Activated CD8-positive, alpha-beta T cell treated with anti-CD3 and anti-CD28 coated beads, Interleukin-2, amount 10 ng/mL, durations not matched to agents 7 days and 5 days (primary cell): ENCODE measurements around the gene FAM156B. TPM values are rescaled to one million over a fixed set of nuclear protein-coding genes. Genes with fewer than 3 reads are reported as not detected.
"Not testable (repeated sequence)": the region's sequence is repeated elsewhere in the genome, so short reads cannot be mapped to it uniquely, and the experiment has no call there.

Source experiments
- ATAC-seq: fragments of 150-1000 bp; cut with Tn5 transposase; one replicate; pipeline ENCODE4 v1.10.0; 2021; ENCODE audit warnings: moderate library complexity
- CTCF ChIA-PET: fragments of 350-600 bp; sonication (Branson Sonifier 250); formaldehyde crosslinking; loops from one replicate; lab custom pipeline; 2021; ENCODE audit warnings: antibody characterized with exemption; lab: Charles Lee
- POLR2A ChIA-PET: fragments of 350-600 bp; sonication (Branson Sonifier 250); formaldehyde crosslinking; loops from one replicate; lab custom pipeline; 2021; ENCODE audit warnings: antibody characterized with exemption; lab: Charles Lee
- DNase-seq: peaks from one replicate; pipeline ENCODE4 v3.0.0-alpha.2; 2020
- H3K27ac Mint-ChIP-seq: one replicate; pipeline ENCODE4 v1.8.0; 2021; ENCODE audit warnings: mild to moderate bottlenecking, mixed read lengths
- H3K27me3 Mint-ChIP-seq: one replicate; pipeline ENCODE4 v1.8.0; 2021; ENCODE audit warnings: low read depth, mixed read lengths
- H3K36me3 Mint-ChIP-seq: one replicate; pipeline ENCODE4 v1.8.0; 2021; ENCODE audit warnings: low read depth, mixed read lengths
- H3K4me1 Mint-ChIP-seq: one replicate; pipeline ENCODE4 v1.8.0; 2021; ENCODE audit warnings: low read depth, mixed read lengths
- H3K4me3 Mint-ChIP-seq: one replicate; pipeline ENCODE4 v1.8.0; 2021; ENCODE audit warnings: mild to moderate bottlenecking, mixed read lengths
- H3K9me3 Mint-ChIP-seq: one replicate; pipeline ENCODE4 v1.8.0; 2022; ENCODE audit warnings: mixed read lengths; ENCODE audit not compliant: insufficient read depth
- total RNA-seq, 2 experiments: library from RNA; stranded (reverse); gene quantifications; one replicate each; pipeline ENCODE4 v1.2.3, GENCODE V29; 2021

FAM156B gene, protein sequence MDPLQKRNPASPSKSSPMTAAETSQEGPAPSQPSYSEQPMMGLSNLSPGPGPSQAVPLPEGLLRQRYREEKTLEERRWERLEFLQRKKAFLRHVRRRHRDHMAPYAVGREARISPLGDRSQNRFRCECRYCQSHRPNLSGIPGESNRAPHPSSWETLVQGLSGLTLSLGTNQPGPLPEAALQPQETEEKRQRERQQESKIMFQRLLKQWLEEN
- total RNA-seq, result 10 to 100 TPM; 15.4 to 16.3 TPM

DNA sequence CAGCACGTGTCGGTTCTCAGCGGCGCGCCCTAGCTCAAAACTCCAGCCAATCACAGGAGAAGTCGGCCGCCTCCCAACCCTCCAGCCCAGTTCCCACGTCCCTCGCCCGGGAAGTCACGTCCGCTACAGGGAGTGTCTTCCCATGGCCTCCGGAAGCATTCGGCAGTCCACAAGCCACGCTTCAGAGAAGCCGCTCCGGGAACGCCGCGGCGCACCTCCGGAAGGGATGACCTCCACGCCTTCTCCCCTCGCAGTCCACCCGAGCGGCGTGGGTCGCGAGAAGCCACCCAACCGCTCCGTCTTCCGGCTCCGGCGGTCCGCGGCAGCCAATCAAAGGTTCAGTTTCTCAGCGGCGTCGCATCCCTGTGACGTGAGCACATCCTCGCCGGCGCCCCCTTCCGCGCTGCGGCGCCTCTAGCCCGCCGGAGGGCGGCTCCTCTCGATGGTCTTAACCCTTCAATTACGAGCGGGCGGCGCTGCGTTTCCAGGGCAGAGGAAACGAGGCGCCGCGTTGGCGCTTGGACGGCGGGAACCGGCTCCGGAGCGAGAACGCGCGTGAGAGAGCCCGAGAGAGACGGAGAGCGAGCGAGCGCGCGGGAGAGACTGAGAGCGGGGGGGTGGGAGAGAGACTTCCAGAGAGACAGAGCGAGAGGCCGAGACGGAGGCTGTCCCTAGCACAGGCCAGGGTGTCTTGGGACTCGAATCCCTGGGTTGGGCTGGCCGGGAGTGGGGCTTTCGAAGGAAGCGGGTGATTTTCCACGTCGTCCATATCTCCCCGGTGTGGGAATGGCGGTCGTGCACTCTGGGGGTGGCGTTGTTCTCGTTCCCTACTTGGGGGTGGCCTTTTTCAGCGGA, at the start of gene FAM156B:
Gene FAM156B, plus strand, starts transcription at position 476 of the 855 bp plus-strand sequence. CDS start 9,896 bp downstream, outside the sequence.
- H3K36me3 Mint-ChIP-seq, H3K4me3 Mint-ChIP-seq, H3K4me1 Mint-ChIP-seq, H3K27me3 Mint-ChIP-seq, CTCF ChIA-PET, POLR2A ChIA-PET, DNase-seq, H3K27ac Mint-ChIP-seq, H3K9me3 Mint-ChIP-seq: not testable (repeated sequence)
- ATAC-seq, result peak; percentile 92

DNA sequence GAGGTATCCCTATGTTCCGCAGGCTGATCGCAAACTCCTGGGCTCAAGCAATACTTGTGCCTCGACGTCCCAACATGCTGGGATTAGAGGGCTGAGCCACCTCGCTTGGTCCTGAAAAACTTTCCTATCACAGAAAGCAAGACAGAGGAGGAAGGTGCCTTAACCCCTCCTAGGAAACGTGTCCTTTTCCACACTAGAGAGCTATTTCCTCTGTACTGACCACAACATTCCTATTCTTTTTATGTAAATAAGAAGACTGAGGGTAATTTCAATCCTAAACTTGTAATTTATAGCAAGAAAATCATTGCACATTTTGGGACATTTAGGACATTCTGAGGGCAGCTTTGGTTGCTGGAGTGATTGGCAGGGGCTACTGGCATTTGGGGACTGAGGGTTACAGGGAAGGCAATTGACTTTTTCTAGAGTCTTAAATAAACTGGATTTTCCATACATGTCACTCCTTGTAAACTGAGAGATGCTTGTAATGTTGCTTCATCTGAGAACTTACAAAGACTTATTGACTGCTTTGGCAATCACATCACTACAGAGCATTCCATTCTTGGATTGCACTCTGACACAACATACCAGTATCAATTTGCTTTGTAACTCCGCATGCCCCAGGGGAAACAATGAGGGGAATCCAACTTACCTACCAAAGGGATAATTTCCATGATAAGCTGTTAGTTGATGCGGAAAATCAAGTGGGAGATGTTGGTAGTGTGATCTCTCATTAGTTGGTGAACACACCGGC, 44.8 kb upstream of the FAM156B start:
- Mint-ChIP-seq H3K9me3 (no peaks in the 10 kb centered on the region), H3K4me1 (no peaks in the 10 kb centered on the region), H3K4me3 (no peak overlapping the region), H3K27ac (no peak overlapping the region), H3K36me3 (no peaks in the 10 kb centered on the region), H3K27me3 (peaks cover 5% of the 10 kb centered on the region)
- no peak for ATAC-seq
- CTCF ChIA-PET, result no interaction called here
- no peak for DNase-seq
- POLR2A ChIA-PET, result no interaction called here

DNA sequence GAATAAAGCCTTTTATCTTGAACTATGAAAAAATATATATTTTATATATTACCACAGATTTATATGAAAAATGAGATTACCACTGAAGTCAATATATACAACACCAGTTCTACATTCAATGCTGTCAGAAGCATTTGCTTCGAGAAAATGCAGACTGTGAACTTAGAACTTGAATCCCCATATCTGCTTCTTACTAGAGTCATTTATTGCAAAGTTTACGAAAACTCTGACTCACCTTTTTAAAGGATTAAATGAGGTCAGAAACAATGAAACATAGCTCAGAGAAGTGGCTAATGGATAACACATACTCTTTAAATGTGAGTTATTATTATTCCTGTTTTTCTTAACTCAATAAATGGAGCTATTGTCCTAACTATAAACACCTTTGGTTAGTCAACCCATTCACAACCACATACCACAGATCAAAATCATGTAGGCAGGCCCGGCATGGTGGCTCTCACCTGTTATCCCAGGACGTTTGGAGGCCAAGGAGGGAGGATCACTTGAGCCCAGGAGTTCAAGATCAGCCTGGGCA, 40.1 kb upstream of the FAM156B start:
- H3K27me3 Mint-ChIP-seq, ATAC-seq, H3K9me3 Mint-ChIP-seq, H3K36me3 Mint-ChIP-seq, H3K4me3 Mint-ChIP-seq, CTCF ChIA-PET, H3K4me1 Mint-ChIP-seq, H3K27ac Mint-ChIP-seq, POLR2A ChIA-PET, DNase-seq: not testable (repeated sequence)

DNA sequence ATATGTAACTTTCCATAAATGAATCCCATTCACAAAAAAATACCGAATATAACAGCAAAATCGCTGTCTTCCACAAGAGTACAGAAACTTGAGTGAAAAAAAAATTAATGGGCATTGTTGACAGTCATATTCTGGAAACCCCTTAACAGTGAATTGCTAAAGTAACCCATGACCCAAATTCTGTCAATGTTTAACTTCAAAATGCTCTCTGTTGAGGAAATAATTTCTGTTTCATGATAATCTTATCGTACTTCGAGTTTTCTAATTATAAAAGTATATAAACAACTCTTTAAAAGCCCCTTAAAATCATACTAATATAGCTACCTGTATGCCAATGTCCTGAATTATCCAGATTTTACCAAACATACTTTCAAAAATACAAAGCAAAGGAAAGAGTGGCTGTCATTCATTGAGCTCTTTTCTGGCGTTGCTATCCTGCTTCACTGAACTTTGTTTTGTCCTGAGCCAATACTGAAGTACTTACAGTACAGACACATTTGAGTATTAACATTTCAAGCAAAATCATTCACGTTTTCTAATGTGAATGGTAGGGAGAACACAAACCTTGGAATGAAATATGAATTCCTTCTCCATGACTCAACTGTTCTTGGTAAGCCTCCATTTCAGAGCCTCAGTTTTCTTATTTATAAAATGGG, 31.7 kb upstream of the FAM156B start:
- no peaks in the 10 kb centered on the region for H3K9me3 Mint-ChIP-seq
- no peak for DNase-seq
- peaks cover 8% of the 10 kb centered on the region for H3K27me3 Mint-ChIP-seq
- CTCF ChIA-PET, result no interaction called here
- no peak for ATAC-seq
- POLR2A ChIA-PET, result no interaction called here
- H3K4me3 Mint-ChIP-seq, result no peak overlapping the region
- H3K27ac Mint-ChIP-seq, result no peak overlapping the region
- H3K4me1 Mint-ChIP-seq, result no peaks in the 10 kb centered on the region
- no peaks in the 10 kb centered on the region for H3K36me3 Mint-ChIP-seq

DNA sequence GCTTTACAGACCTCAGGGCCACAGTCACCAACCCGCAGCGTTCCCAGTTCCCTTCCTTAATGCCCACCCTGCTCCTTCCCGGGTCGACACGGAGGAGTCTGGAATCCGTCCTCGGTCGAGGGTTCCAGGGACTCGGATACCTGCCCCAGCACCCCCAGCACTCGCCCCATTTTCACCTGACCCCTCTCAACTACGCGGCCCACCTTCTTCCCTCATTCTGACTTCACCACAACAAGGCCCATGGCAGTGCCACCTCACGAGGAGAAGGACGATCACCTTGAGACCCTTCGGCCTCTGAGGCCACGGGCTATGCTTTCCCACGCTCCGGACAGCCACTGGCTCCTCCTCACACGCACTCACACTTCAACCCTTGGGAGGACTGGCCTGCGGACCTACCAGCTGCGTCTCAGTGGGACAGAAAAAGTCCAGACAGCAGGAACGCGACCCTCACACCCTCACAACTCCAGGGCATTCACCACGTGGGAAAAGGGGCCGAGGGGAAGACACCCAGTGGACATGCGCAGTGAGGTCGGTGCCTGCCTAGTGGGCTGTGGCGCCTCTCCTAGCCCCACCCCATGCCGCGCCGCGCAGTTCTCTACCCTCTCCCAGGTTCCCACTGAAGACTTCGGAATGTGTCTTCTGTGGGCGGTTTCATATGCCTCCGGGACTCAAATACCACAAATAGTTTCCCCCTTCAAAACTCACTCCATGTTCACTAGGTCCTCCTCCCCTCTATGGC, 29.4 kb upstream of the FAM156B start, which contains the start of gene XAGE3:
Gene XAGE3, minus strand, starts transcription at position 474 of the 739 bp plus-strand sequence. CDS start 950 bp downstream, outside the sequence.
- Mint-ChIP-seq H3K36me3 (no peaks in the 10 kb centered on the region), H3K27ac (no peak within 1 kb of the TSS), H3K9me3 (no peaks in the 10 kb centered on the region), H3K4me3 (no peak within 1 kb of the TSS), H3K27me3 (peaks cover 9% of the 10 kb centered on the region), H3K4me1 (no peaks in the 10 kb centered on the region)
- no peak for DNase-seq
- ChIA-PET CTCF (no interaction called here), POLR2A (no interaction called here)
- no peak for ATAC-seq

DNA sequence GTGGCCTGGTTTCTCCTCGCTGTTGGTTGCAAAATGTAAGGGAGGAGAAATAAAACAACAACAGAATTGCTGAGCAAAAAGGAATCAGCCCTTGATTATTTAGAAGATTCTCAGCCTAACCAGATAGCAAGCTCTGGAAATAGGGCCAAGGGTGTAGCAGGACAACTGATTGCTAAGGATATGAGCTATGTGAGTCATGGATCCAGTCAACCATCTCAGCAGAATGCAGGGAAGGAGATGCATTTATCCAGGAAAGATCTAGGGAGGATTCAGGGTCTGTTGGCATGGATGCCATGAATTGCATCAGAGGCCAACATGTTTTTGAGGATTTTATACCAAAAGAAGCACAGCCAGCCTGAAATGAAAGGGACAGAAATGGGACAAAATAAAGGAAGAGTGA, 27.1 kb upstream of the FAM156B start:
- CTCF ChIA-PET, result no interaction called here
- Mint-ChIP-seq H3K4me3 (no peak overlapping the region), H3K27ac (no peak overlapping the region), H3K4me1 (no peaks in the 10 kb centered on the region), H3K36me3 (no peaks in the 10 kb centered on the region), H3K9me3 (no peaks in the 10 kb centered on the region), H3K27me3 (peaks cover 5% of the 10 kb centered on the region)
- POLR2A ChIA-PET, result no interaction called here
- no peak for ATAC-seq
- no peak for DNase-seq

DNA sequence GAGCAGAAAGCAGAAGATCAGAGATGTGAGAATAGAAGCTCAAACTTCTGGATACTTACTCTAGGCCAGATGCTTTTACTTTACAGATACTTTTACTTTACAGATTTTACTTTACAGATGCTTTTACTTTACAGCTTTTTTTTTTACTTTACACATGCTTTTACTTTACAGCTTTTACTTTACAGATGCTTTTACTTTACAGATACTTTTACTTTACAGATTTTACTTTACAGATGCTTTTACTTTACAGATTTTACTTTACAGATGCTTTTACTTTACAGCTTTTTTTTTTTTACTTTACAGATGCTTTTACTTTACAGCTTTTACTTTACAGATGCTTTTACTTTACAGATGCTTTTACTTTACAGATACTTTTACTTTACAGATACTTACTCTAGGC, 23.3 kb upstream of the FAM156B start:
- POLR2A ChIA-PET, DNase-seq, CTCF ChIA-PET, ATAC-seq, H3K9me3 Mint-ChIP-seq, H3K36me3 Mint-ChIP-seq, H3K4me1 Mint-ChIP-seq, H3K4me3 Mint-ChIP-seq, H3K27ac Mint-ChIP-seq: not testable (repeated sequence)
- peaks cover 13% of the 10 kb centered on the region for H3K27me3 Mint-ChIP-seq

DNA sequence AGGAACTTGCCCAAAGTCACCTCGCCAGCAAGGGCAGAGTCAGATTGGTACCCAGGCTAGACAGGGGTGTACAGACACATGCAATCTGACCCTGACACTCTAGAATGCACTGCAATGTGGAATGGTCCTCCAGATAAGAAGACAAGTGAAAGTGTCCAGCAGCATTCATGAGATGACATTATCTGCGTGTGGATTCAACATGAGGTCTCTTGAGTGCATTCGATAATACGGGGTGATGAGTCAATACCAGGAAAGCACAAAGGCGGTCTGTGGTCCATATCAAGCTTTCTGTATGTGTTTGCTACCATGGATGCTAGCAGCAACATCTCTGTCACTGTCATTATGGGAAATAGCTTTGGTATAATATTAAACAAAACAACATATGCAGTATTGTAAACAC, 22.5 kb upstream of the FAM156B start:
- H3K4me3 Mint-ChIP-seq, result no peak overlapping the region
- H3K27ac Mint-ChIP-seq, result no peak overlapping the region
- no peaks in the 10 kb centered on the region for H3K9me3 Mint-ChIP-seq
- peaks cover 10% of the 10 kb centered on the region for H3K27me3 Mint-ChIP-seq
- POLR2A ChIA-PET, result no interaction called here
- no peak for DNase-seq
- CTCF ChIA-PET, result no interaction called here
- ATAC-seq, result no peak
- H3K4me1 Mint-ChIP-seq, result no peaks in the 10 kb centered on the region
- no peaks in the 10 kb centered on the region for H3K36me3 Mint-ChIP-seq

DNA sequence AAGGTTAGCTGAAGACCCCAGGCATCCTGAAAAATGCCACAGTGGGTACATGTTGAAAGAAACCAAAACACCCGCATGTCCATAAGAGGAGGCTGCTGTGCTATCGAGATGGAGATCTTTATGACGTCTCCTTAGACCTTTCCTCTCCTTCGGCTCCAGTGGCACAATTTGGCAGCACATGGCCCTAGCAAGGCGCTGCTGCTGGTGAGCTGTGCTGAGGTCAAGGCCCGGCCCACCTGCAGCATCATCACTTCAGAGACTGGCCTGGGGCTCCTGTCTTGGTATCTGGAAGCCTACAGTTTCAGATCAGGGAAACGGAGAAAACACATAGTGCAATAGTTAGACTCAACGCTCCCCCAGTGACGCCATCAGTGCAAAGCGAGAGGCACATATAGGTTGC, 21.7 kb upstream of the FAM156B start:
- CTCF ChIA-PET, H3K27ac Mint-ChIP-seq, H3K4me1 Mint-ChIP-seq, H3K9me3 Mint-ChIP-seq, H3K4me3 Mint-ChIP-seq, H3K36me3 Mint-ChIP-seq, DNase-seq, POLR2A ChIA-PET, ATAC-seq: not testable (repeated sequence)
- peaks cover 10% of the 10 kb centered on the region for H3K27me3 Mint-ChIP-seq

DNA sequence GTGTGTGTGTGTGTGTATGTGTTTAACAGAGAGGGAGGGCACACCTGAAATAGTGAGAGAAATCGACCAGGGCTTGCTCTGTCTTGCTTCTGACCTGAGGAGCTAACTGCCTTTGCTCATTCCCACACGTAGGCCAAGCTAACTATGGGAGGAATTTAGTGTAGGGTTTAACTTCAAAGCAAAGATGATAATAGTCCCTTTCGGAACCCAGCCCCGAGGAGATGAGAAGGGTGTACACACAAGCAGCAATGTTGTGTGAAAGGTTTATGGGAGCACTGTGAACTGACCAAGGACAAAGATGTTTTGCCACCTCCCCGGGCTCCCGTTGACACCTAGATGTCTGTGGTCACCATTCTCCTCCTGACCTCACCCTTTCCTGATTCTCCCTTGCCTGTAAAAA, 20.7 kb upstream of the FAM156B start:
- H3K27ac Mint-ChIP-seq, POLR2A ChIA-PET, H3K36me3 Mint-ChIP-seq, H3K4me3 Mint-ChIP-seq, H3K4me1 Mint-ChIP-seq, CTCF ChIA-PET, ATAC-seq, DNase-seq, H3K9me3 Mint-ChIP-seq: not testable (repeated sequence)
- H3K27me3 Mint-ChIP-seq, result peaks cover 10% of the 10 kb centered on the region

DNA sequence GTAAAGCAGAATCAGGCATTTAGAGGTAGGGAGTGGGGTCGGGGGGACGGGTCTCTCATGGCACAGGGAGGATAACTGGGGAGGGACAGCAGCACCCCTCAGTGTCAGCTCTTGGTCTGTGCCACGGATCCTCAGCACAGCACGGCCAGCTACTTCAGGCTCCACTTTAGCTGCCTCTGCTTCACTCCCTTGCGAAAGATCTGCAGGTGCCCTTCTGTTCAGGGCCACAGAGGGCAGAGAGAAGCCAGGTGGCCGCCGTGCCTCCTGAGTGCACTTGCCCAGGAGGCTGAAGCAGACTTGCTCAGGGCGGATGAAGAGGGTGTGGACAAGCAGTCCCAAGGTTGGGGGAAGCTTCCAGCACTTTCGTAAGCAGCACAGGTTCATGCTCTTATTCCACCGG, 9.7 kb upstream of the FAM156B start:
- H3K36me3 Mint-ChIP-seq, H3K4me3 Mint-ChIP-seq, ATAC-seq, H3K4me1 Mint-ChIP-seq, H3K27ac Mint-ChIP-seq, H3K27me3 Mint-ChIP-seq, H3K9me3 Mint-ChIP-seq, CTCF ChIA-PET, POLR2A ChIA-PET, DNase-seq: not testable (repeated sequence)
